RWPE2 (cell line): ENCODE data around the gene EMD.

ENCODE experiments used
- ATAC-seq: fragments of 200-7000 bp; cut with Tn5 transposase; 3 replicates; pipeline ENCODE4 v1.9.1; 2021; ENCODE audit warnings: low read depth
- DNase-seq: peaks from one replicate; pipeline ENCODE4 v3.0.0-alpha.2; 2020; ENCODE audit warnings: low spot score
- H3K27ac ChIP-seq: fragments of 450-650 bp; 2 replicates; pipeline ENCODE4 v1.5.1; 2017; ENCODE audit warnings: mild to moderate bottlenecking; ENCODE audit not compliant: poor library complexity, severe bottlenecking
- H3K27me3 ChIP-seq: fragments of 250-450 bp; sonication (Bioruptor Pico); 2 replicates; pipeline ENCODE4 v1.5.1; 2021; ENCODE audit warnings: mild to moderate bottlenecking, moderate library complexity; ENCODE audit not compliant: insufficient read depth, poor library complexity, severe bottlenecking
- H3K36me3 ChIP-seq: fragments of 250-450 bp; sonication (Bioruptor Pico); 2 replicates; pipeline ENCODE4 v1.5.1; 2020; ENCODE audit warnings: low read depth, mild to moderate bottlenecking, moderate library complexity
- H3K4me1 ChIP-seq: fragments of 250-450 bp; sonication (Bioruptor Pico); 2 replicates; pipeline ENCODE4 v1.5.1; 2021; ENCODE audit warnings: mild to moderate bottlenecking, moderate library complexity; ENCODE audit not compliant: insufficient read depth, poor library complexity, severe bottlenecking
- H3K4me3 ChIP-seq: fragments of 250-450 bp; sonication (Bioruptor Pico); 2 replicates; pipeline ENCODE4 v1.5.1; 2021; ENCODE audit warnings: mild to moderate bottlenecking, moderate library complexity; ENCODE audit not compliant: severe bottlenecking
- H3K9me3 ChIP-seq: fragments of 250-450 bp; sonication (Bioruptor Pico); 2 replicates; pipeline ENCODE4 v1.5.1; 2021; ENCODE audit warnings: mild to moderate bottlenecking, moderate library complexity; ENCODE audit not compliant: severe bottlenecking
- CTCF ChIP-seq: fragments of 450-650 bp; IDR thresholded peaks from one replicate; pipeline ENCODE4 v1.5.1; 2017; ENCODE audit warnings: mild to moderate bottlenecking, moderate library complexity; ENCODE audit not compliant: poor library complexity, severe bottlenecking

EMD gene

GRCh38 chrX:154353172-154353843, 25.8 kb upstream of the EMD start:
- H3K27me3 ChIP-seq: no peaks in the 10 kb centered on the region
- H3K36me3 ChIP-seq: peaks cover 99% of the 10 kb centered on the region
- H3K4me3 ChIP-seq: no peak overlapping the region
- no peaks in the 10 kb centered on the region for H3K9me3 ChIP-seq
- H3K27ac ChIP-seq: no peak overlapping the region
- no peak for DNase-seq
- no peak for TF ChIP-seq CTCF
- H3K4me1 ChIP-seq: no peaks in the 10 kb centered on the region
- no peak for ATAC-seq

GRCh38 chrX:154354013-154354412, 25.1 kb upstream of the EMD start:
- no peak for DNase-seq
- H3K4me3 ChIP-seq: no peak overlapping the region
- H3K27me3 ChIP-seq: no peaks in the 10 kb centered on the region
- no peak for TF ChIP-seq CTCF
- H3K4me1 ChIP-seq: no peaks in the 10 kb centered on the region
- peaks cover 99% of the 10 kb centered on the region for H3K36me3 ChIP-seq
- H3K9me3 ChIP-seq: no peaks in the 10 kb centered on the region
- no peak for ATAC-seq
- no peak overlapping the region for H3K27ac ChIP-seq

GRCh38 chrX:154354516-154354915, 24.6 kb upstream of the EMD start:
- H3K9me3 ChIP-seq: no peaks in the 10 kb centered on the region
- no peak overlapping the region for H3K4me3 ChIP-seq
- peaks cover 99% of the 10 kb centered on the region for H3K36me3 ChIP-seq
- no peak for TF ChIP-seq CTCF
- no peak overlapping the region for H3K27ac ChIP-seq
- DNase-seq: no peak
- no peaks in the 10 kb centered on the region for H3K4me1 ChIP-seq
- no peaks in the 10 kb centered on the region for H3K27me3 ChIP-seq
- ATAC-seq: no peak

- Histone ChIP-seq H3K36me3 (peaks cover 99% of the 10 kb centered on the region), H3K27me3 (no peaks in the 10 kb centered on the region), H3K9me3 (no peaks in the 10 kb centered on the region), H3K4me3 (no peak overlapping the region), H3K4me1 (no peaks in the 10 kb centered on the region), H3K27ac (no peak overlapping the region)
- ATAC-seq (no peak), DNase-seq (no peak)
- TF ChIP-seq CTCF: no peak
Measured at GRCh38 chrX:154355094-154355775, 23.9 kb upstream of the EMD start.

GRCh38 chrX:154355776-154356140, 23.3 kb upstream of the EMD start:
- no peaks in the 10 kb centered on the region for H3K27me3 ChIP-seq
- no peaks in the 10 kb centered on the region for H3K4me1 ChIP-seq
- TF ChIP-seq CTCF: no peak
- DNase-seq (no peak), ATAC-seq (no peak)
- no peaks in the 10 kb centered on the region for H3K9me3 ChIP-seq
- H3K36me3 ChIP-seq: peaks cover 99% of the 10 kb centered on the region
- H3K27ac ChIP-seq: no peak overlapping the region
- H3K4me3 ChIP-seq: no peak overlapping the region
